ENCODE measurements around the gene FAM228B.

DNA sequence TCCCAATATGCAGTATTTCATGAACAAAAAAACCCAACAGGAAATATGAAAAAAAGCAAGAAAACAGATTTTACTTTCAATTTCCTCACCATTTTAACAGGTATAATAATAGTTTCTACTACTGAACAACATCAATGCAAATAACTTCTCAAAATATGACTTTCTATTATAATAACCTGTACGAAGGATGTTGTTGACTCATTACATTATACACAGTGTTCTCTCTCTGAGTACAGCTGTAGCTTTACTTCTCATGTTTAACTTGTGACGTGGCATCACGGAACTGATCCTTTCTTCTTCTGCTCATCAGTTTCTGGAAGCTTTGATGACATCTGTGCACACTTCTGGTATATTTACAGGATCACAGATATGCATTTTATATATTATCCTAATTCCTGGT, 91.6 kb downstream of the FAM228B start:
- TF ChIP-seq, protein P1, sequence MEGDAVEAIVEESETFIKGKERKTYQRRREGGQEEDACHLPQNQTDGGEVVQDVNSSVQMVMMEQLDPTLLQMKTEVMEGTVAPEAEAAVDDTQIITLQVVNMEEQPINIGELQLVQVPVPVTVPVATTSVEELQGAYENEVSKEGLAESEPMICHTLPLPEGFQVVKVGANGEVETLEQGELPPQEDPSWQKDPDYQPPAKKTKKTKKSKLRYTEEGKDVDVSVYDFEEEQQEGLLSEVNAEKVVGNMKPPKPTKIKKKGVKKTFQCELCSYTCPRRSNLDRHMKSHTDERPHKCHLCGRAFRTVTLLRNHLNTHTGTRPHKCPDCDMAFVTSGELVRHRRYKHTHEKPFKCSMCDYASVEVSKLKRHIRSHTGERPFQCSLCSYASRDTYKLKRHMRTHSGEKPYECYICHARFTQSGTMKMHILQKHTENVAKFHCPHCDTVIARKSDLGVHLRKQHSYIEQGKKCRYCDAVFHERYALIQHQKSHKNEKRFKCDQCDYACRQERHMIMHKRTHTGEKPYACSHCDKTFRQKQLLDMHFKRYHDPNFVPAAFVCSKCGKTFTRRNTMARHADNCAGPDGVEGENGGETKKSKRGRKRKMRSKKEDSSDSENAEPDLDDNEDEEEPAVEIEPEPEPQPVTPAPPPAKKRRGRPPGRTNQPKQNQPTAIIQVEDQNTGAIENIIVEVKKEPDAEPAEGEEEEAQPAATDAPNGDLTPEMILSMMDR (IDR thresholded peaks at IDR 0.05), result no peak
- TF ChIP-seq ZFX (IDR thresholded peaks at IDR 0.05; ENCODE audit: borderline replicate concordance), result no peak
